Suppressor macrophage (primary cell): ENCODE measurements around the gene PIK3R6.
A peak's percentile ranks its signal among the peaks of the same experiment; 100 is the strongest.
"Not testable (repeated sequence)": the region's sequence is repeated elsewhere in the genome, so short reads cannot be mapped to it uniquely, and the experiment has no call there.

Experiments used
- DNase-seq, 4 experiments: peaks; one replicate each; pipeline ENCODE4 v3.0.0-alpha.2; 2020 to 2022

PIK3R6 gene

GRCh38 chr17:8872705-8873435 is 5.4 kb upstream of the PIK3R6 start:
- peak in 1 of 4 experiments; percentile 11 for DNase-seq

GRCh38 chr17:8872036-8872704 is 4.7 kb upstream of the PIK3R6 start:
- DNase-seq, result peak in 2 of 4 experiments; percentile 21 to 30

- DNase-seq, result peak in 1 of 4 experiments; percentile 3
Measured at GRCh38 chr17:8871081-8871581, 3.7 kb upstream of the PIK3R6 start.

GRCh38 chr17:8870406-8871040 is 3.0 kb upstream of the PIK3R6 start:
- peak in 1 of 4 experiments; percentile 1 for DNase-seq

GRCh38 chr17:8869114-8869815 is 1.8 kb upstream of the PIK3R6 start:
- peak in 3 of 4 experiments; percentile 12 to 37 (median 17) for DNase-seq

- peak in 3 of 4 experiments; percentile 23 to 46 (median 37) for DNase-seq
Measured at GRCh38 chr17:8868529-8868951, 1.1 kb upstream of the PIK3R6 start.

GRCh38 chr17:8868092-8868491 is 618 bp upstream of the PIK3R6 start:
- no peak for DNase-seq

- no peak for DNase-seq
Measured at GRCh38 chr17:8865811-8866210, 1.7 kb downstream of the PIK3R6 start.

GRCh38 chr17:8865385-8865784 is 2.1 kb downstream of the PIK3R6 start:
- DNase-seq, result no peak

- DNase-seq, result peak in 2 of 4 experiments; percentile 19 to 34
Measured at GRCh38 chr17:8862213-8863056, 5.0 kb downstream of the PIK3R6 start.

GRCh38 chr17:8861495-8862181 is 5.8 kb downstream of the PIK3R6 start:
- DNase-seq, result no peak

- DNase-seq, result no peak
Measured at GRCh38 chr17:8859804-8860430, 7.6 kb downstream of the PIK3R6 start.

- peak; percentile 82 to 92 (median 90) for DNase-seq
Measured at GRCh38 chr17:8859027-8859803, 8.3 kb downstream of the PIK3R6 start.

GRCh38 chr17:8857919-8858318 is 9.6 kb downstream of the PIK3R6 start:
- DNase-seq, result peak in 3 of 4 experiments; percentile 9 to 20 (median 12)

GRCh38 chr17:8856869-8857575 is 10.5 kb downstream of the PIK3R6 start:
- no peak for DNase-seq

GRCh38 chr17:8856205-8856603 is 11.3 kb downstream of the PIK3R6 start:
- not testable (repeated sequence) for DNase-seq

GRCh38 chr17:8855477-8856204 is 11.8 kb downstream of the PIK3R6 start:
- peak in 3 of 4 experiments; percentile 39 to 53 (median 45) for DNase-seq

- no peak for DNase-seq
Measured at GRCh38 chr17:8851600-8851999, 15.9 kb downstream of the PIK3R6 start.
